HG03196 (cell line): ENCODE data around the gene SPDEF.

Experiments used
- ATAC-seq: cut with Tn5 transposase; IDR thresholded peaks from one replicate; pipeline ENCODE4 v1.9.1; 2021; ENCODE audit not compliant: unreplicated experiment

SPDEF gene

DNA sequence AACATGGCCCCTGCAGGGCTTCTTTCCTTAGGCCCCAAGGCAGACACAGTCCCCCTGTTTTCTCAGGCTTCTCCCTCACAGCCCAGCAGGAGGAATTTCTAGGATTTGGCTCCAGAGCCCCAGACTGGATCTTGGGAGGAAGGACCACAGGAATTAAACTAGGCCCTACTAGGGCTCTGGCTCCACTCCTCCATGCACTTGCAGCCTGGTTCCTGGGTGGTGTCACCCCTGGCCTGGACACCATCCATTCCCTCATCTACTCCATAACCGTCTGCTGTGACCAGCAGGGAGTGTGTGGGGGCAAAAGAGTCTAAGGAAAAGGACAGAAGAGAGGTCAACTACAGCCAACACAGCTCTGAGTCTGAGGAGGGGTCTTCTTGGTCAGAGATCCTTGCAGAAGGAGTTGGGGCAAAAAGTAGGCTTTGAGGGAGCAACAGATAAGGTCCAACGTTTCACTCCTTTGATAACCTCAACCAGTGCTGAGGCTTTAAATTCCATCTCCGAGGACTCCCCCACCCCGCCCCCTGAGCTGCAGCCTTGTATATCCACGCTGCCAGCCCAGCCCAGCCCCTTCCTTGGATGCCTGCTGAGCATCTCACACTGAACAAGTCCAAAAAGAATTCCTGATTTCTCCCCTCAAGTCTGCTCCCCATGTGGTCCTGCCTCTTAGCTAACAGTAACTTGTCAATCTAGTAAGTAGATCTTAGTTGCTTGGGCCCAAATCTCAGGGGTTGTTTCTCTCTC is 27.9 kb upstream of the SPDEF start:
- ATAC-seq, result no peak

DNA sequence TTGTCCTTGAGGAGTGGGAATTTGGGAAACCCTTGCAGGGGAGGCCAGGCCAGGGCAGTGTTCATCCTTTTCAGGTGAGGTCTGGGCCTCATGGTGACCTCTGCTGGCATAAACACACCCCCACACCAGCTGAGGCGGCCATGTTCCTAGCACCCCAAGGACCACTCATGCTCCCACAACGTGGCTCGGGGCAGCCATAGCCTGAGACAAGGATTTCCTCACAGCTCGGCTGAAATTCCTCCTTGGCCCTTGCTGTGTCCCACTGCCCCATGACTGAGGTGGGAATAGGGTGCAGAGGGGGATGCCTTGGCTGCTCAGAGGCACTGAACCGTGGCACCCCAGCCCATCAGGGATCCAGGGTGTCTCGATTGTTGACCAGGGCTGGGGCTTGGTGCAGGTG is 27.3 kb upstream of the SPDEF start:
- ATAC-seq, result no peak

DNA sequence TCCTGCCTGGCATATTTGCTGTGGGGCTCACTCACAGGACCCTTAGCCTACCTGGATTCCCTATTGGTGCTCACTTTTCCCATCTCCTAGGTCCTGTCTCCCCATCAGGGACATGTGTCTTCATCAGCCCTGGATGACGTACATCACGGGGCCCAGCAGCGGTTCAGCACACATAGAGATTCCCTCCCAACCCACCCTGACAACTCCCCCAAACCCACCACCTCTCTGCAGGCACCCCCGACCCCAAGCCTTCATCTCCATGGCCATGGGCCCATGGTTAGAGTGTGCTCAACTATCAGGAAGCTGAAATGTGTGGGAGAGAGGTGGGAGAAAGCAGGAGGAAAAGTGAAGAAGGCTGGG is 25.4 kb upstream of the SPDEF start:
- no peak for ATAC-seq

DNA sequence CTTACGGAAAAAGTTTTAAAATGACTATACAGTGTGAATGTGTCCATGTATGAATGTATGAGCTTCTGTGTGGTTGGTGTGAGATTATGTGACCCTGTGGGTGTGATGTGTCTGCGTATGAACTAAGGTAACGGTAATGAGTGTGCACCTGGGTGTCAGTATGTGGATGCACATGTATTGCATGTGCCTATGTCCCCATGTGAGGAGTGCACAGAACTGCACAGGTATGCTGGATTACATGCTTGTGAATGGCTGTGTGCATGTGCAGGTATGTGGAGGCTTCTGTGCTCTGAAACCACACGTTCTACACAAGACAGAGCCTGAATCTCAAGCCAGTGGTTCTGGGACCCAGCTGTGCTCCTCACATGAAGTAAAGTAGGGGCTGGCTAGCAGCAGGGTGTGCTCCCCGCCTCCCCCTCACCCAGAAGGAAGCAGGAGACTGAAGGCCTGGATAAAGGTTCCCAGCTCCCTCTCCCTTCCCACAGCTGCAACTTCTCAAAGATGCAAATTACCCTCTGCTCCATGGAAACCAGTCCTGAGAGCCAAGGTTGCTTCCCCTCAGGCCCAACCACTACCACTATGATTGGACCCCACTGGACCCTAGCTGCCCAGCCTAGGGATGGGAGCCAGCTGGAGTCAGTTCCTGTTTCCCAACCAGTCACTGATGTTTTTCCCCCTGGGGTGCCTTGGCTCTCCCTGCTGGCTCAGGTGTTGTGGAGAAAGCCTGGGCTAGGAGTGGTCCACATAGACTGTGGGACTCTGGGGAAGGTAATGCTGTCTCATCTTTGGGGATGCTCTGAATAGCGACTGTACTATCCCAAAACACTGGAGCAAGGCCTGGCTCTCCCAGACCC is 24.8 kb upstream of the SPDEF start:
- ATAC-seq, result no peak

DNA sequence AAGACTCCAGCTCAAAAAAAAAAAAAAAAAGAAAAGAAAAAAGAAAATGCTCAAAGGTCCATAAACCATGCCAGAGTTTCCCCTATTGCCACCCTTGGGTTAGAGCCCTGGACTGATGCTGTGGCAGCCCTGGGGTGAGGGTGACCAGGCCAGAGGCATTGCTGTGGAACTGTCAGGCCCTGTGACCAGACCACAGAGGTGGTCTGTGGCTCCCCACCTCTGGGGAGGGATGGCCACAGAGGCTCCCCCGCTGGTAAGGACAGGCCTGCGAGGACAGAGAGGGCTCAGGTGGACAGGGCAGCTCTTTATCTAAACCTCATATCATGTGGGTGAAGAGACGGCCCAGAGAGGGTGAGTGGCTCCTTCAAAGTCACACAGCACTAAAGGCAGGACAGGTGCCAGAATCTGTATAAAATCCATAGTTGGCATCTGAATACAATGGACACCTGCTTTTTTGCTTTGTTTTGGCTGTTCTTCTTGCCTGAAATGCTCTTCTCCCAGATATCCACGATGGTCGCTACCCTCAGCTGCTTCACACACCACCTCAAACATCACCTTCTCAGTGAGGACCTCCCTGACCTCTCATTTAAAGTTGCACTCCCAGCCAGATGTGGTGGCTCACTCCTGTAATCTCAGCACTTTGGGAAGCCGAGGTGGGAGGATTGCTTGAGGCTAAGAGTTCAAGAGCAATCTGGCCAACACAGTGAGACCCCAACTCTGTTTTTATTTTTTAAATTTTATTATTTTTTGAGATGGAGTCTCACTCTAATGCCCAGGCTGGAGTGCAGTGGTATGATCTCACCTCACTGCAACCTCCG is 22.5 kb upstream of the SPDEF start:
- no peak for ATAC-seq

DNA sequence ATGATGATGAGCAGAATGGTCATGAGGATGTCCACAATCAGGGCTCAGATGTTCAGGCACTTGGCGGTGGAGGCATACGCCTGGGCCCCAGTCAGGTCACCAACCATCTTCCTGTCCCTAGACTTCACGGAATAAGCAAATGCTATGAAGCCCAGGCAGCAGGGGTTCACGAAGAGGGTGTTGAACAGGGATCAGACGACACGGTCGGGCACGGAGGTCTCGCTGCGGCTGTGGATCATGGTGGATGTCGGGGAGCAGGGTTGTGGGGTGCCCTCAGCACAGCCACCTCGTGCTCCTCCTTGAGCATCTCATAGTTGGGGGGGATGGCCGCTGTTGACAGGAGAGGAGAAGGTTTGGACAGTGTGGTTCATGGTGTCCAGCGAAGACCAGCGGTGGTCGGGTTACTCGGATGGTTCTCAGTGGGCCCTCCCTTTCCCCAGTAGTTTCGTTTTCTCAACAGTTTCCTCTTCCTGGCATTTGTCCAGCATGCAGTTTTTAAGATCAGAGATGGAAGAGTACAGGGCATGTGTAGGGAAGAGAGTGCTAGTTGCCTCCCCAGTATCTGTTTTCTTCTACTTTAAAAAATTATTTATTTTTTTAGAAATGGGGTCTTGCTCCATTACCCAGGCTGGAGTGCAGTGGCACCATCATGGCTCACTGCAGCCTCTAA is 20.3 kb upstream of the SPDEF start:
- ATAC-seq, result no peak

DNA sequence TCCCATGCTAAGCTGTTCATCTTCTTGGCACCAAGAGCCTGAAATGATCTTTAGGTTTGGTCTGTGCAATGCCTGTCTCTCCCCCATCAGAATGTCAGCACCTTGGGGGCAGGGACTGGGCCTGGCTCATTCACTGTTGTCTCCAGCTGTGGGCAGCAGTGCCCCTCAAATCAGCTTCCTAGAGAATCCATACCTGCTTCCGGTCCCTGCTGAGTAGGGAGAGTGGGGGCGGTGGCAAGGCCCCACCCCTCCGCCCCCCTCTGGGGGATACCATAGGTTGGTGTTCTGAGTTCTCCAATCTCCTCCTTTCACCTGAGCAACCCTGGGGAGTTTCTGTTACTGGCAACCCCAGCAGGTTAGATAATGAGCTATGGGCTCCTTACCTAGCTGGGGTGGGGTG is 19.2 kb upstream of the SPDEF start:
- no peak for ATAC-seq

DNA sequence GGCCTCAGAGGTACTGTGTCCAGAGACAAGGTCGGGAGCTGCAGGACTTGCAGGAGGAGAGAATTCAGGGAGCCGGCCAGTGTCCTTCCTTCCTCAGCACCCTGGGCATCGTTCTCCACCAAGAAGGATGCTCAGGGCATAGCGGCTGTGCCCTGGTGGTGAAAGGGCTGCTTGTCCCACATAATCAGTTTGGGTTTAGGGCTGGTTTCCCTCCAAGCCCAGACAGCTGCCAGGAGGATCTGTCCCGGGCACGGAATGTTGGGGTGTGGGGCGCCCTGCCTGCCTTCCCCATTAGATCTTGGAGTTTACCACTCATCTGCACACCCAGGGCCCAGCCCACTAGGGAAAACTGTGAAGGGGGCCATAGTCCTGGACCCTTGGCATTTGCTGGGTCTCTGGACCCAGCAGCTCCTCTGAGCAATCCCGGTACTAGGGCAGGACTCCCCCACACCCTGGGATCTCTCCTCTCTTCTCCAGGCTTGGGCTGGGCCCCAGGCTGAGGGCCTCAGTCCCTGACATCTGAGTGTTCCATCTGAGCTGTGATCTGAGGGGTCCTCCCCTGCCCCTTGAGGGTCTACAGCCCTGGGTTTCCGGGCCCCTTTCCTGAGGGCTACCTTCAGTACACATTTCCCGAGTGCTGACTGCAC is 18.6 kb upstream of the SPDEF start:
- no peak for ATAC-seq

DNA sequence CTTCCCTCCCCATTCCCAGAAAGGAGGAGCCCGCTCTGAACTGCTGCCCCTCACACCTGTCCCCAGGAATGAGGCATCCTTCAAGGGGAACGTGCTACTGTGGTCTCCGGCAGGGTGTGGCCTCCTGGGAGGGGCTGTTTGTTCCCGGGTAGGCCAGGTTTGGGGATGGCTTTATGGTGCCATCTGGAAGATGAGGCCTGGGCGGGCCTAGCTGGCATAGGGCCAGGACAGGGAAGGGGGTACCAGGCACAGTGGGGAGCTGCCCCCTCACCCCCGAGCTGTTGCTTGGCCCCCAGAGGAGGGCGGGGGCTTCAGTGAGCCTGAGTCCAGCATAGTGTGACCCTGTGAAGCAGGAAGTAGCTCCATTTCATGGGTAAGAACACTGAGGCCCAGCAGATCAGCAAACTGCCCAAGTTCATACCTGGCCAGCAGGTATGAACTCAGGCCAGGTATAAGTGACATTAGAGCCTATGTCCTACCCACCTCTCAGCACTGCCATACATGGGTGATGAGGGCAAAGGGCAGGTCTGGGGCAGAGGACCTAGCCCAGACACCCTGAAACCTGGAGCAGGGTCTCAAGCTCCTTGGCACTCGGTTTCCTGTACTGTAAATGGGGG is 17.5 kb upstream of the SPDEF start:
- ATAC-seq, result no peak

DNA sequence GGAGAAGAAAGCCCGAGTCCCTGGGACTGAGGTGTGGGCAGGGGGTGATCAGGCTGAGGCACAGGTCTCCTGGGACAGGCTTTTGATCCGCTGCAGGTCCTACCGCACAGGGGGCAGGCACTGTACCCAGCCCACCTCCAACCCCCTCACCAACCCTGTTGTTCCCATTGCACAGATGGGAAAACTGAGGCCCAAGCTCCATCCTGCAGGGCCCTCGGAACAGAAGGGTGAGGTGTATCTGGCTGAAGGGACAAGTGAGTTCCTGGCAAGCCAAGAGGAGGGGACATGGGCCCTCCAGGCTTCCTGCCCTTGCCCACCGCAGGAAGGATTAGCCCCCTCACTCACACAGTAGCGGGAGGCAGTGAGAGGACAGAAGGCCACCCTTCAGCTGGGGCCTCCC is 16.5 kb upstream of the SPDEF start:
- no peak for ATAC-seq

DNA sequence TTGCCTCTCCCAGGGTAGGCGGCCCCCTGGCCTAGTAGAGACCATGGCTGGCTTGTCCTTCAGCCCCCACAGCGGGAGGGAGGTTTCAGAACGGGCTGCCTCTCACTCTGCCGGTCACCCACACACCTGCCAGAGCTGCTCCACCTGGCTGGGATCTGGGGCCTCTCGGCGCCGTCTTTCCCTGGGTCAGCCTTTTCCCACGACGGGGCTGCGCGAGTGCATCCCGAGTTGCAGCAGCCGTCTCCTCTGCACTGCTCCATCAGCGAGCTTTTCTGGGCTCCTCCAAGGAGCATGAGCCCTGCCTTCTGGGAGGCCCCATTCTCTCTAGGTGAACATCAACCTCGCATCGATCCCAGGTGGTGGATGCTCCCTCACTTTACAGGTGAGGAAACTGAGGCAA is 15.9 kb upstream of the SPDEF start:
- no peak for ATAC-seq

DNA sequence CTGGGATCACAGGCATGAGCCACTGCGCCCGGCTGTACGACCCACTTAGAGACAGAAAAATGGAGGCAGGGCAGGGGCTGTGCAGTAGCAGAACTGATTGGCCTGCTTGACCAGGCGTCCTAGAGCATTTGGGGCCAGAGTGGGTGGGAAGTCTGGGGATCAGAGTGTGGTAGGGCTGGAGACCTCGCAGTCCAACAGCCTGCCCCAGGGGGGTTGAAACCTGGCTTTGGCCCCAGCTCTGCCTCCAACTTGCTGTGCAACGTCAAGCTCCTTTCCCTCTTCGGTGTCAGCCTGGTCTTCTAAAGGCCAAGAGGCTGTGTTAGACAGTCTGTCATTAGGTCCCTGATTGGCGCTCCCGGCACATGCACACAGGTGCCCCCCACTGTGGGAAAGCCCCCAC is 15.3 kb upstream of the SPDEF start:
- ATAC-seq, result no peak

DNA sequence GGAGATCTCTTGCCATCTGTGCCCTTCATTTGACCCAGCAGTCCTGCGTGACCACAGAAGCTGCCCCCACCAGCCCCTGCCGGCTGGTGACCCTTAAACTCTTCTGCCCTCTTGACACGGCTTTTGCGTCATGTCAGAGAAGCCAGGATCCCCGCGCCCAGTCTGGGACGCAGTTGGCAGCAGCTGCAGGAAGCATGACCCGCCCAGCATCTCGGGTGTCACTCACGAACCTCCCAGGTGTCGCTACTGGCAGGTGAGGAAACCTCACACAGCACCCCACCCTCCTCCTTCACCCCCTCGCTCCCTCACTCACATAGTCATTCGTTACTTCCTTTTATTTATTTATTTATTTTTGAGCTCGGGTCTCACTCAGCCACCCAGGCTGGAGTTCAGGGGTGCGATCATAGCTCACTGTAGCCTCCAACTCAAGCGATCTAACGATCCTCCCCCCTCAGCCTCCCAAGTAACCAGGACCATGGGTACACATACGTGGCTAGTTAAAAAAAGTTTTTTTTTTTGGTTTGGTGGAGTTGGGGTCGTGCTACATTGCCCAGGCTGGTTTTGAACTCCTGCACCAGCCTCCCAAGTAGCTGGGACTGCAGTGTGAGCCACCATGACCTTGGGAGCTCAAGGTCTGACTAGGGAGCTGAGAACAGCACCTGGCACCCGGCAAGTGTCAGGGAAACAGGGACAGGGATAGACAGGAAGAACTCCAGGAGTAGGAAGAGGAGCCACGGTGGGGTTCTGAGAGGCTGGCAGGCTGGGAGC is 14.1 kb upstream of the SPDEF start:
- no peak for ATAC-seq

DNA sequence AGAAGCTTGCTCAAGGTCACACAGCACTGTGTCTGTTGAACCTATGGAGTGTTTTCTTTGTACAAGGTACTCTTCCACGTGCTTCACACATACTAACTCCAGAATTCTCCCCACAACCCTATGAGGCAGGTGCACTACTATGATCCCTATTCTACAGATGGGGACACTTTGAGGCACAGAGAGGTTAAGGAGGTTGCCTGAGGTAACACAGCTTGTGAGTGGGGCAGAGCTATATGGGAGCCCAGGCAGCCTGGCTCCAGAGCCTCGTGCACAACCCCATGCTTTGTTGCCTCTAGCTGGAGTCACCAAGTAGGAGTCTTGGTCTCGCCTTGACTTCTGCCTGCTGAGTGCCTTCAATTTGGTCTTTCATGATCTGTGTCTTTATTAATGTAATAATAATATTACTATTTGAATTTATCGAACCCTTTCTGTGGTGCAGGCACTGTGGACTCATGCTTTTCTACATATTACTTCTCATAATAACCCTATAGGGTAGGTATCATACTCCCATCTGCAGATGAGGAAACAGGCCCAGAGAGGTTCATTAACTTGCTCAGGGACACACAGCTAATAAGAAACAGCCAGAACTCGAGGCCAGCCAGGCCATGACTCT is 13.3 kb upstream of the SPDEF start:
- ATAC-seq, result no peak

DNA sequence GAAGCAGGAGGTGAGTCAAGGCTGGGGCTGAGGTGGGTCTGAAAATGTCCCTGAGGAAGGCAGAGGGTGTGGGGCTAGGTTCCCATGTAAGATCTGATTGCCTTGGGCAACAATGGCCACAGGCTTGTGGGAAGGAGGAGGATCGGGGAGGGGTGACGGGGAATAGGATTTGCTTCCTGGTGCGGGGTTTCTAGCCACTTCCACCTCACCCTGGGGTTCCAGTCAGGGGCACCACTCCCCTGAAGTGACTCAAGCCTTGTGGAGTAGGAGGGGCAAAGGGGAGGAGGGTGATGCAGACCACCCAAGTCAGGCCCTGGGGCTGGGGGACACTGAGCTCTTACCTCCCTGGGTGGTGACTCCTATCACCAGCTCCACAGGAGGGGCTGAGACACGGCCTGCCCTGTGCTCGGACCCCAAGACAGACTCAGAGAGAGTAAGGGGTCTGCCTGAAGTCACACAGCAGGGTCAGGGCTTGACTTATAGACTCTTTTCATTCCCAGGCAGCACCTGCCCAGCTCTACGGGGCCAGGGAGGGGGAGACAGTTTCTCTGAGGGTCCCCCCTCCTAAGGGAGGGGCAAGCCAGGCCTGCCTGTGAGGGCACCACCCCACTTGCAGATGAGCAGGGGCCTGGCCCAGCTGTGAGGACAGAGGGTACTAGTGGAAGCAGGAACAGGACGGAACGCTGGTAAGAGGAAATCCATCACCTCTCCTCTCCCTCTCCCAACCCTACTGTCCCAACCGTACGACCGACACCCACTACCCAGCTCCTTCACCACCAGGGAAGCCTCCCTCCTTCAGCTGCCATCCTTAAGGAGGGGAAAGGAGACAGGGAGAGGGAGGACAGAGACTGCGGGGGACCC is 12.4 kb upstream of the SPDEF start:
- ATAC-seq, result no peak

DNA sequence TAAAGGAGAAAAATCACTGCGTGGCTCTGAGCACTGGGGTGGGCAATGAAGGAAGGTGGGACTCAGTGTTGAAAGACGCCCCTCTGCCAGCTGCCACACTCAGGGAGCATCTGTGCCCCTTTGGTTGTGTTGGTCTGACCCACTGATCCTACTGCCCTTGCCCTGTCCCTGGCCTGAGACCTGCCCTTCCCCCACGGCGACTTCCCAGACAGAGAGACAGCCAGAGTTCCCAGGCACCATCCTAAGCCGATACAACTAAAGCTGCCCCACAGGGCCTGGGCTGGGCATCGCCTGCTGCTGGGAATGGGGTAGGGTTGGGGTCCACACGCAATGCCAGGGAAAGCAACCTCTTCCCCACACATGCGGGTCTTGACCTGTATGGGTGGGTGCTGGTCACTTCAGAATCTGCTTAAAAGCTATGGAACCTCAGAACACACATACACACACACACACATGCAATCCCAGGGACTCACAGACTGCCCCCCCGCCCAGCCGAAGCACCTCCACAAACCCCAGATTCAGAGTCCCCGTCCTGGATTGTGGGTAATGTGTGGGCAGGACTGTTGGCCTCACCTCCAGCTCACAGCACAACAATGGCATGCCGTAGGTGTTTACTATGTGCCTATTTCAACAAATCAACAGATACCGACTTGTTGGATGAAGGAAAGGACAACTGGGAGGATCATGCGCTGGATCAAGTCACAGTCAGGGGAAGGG is 10.9 kb upstream of the SPDEF start:
- no peak for ATAC-seq

DNA sequence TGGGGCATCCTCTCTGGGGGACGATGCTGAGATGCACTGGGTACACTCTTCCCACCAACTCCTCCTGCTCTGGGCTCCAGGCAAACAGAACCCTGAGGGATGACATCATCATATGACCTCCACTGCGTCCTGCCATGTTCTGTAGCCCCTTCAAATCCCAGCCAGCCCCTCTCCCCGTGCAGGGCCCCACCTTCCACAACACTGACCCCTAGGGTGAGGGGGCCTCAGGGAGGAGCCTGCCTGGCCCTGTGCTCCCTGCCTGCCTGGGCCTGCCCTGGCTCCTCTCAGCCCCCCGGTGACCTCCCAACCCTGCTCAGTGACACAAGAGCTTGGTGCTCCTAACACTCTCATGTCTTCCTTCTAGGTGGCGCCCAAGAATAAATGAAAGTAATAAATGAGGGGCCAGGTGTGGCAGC is 9.6 kb upstream of the SPDEF start:
- no peak for ATAC-seq

DNA sequence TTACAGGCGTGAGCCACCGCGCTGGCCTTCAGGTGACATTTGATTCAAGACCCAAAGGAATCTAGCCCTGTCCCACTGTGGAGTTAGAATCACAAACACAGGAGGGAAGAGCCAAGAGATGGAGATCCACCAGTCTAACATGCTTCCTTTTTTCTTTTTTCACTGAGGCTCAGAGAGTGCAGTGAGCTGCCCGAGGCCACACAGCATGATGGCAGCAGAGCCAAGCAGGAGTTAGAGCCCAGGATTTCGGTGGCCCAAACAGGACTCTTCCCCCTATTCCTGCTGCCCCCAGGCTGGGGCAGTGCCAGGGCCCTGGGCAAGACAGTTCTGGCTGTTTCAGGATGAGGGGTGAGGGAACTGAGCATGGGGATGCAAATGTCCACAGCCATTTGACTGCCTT is 8.1 kb upstream of the SPDEF start:
- ATAC-seq, result no peak
